Right cardiac atrium (tissue), 5 donors: Measurements from ENCODE around the gene SIPA1L3. TPM values are rescaled to one million over a fixed set of nuclear protein-coding genes. Genes with fewer than 3 reads are reported as not detected.

Source experiments
- ATAC-seq, 2 donors: fragments of 200-7000 bp; cut with Tn5 transposase; one replicate each; pipeline versions ENCODE4 v1.8.0 to v1.9.1; 2020; ENCODE audit warnings: moderate library complexity in 2 of 2, mild to moderate bottlenecking in 1 of 2
- DNase-seq, 3 donors: peaks; one replicate each; pipeline ENCODE4 v3.0.0-alpha.2; 2020
- H3K27ac ChIP-seq: one replicate; pipeline ENCODE4 v1.5.1; 2013; ENCODE audit warnings: mild to moderate bottlenecking, low read length, control low read depth, moderate library complexity
- H3K27me3 ChIP-seq: one replicate; pipeline ENCODE4 v1.6.1; 2013; ENCODE audit not compliant: control insufficient read depth, insufficient read depth
- H3K4me1 ChIP-seq: one replicate; pipeline ENCODE4 v1.6.1; 2013; ENCODE audit warnings: low read length; ENCODE audit not compliant: control insufficient read depth, insufficient read depth
- H3K4me3 ChIP-seq: one replicate; pipeline ENCODE4 v1.5.1; 2013; ENCODE audit warnings: low read length, control low read depth
- H3K9me3 ChIP-seq: one replicate; pipeline ENCODE4 v1.6.1; 2013; ENCODE audit warnings: low read length; ENCODE audit not compliant: control insufficient read depth
- whole genome bisulfite sequencing: extraction: QIAGEN DNeasy Blood & Tissue Kit; methylation state at CpG from one replicate; pipeline ENCODE4 v1.1.7; 2013; 5-methylcytosine and 5-hydroxymethylcytosine counted together
- intact Hi-C, 4 donors: fragments of 100-400 bp; cut with DNase I; formaldehyde crosslinking; loops; one replicate each; pipeline versions ENCODE4 v1.11.0 to v1.14.0; 2022 to 2023
- polyA plus RNA-seq: library from polyadenylated mRNA; stranded (reverse); fragments of 200-250 nt; gene quantifications from one replicate; pipeline ENCODE4 v1.2.3, GENCODE V29; 2013
- total RNA-seq, 4 donors: library from RNA; stranded (reverse); fragmentation: NEBNext Ultra II Directional; extraction: Animal tissue kit (Norgen Biotek cat#: 25700); gene quantifications; one replicate each; pipeline ENCODE4 v1.2.1, GENCODE V29; 2021
- donor health status: healthy with polysubstance abuse.
- donor health status: DM: no; HTN: yes; CAD: no.
- donor health status: DM: no; HTN: no; CAD: no.
- donor health status: DM: no; HTN: yes; CAD: no; lungs with severe emphysema.
- donor health status: DM: yes; HTN: yes; CAD: no.

The SIPA1L3 gene
- total and polyA plus RNA-seq, 5 donors, result 7.5 to 19.8 (median 10.2) TPM

- Histone ChIP-seq H3K27ac (no peak overlapping the region), H3K4me1 (peaks cover 5% of the 10 kb centered on the region), H3K27me3 (no peaks in the 10 kb centered on the region), H3K9me3 (no peaks in the 10 kb centered on the region), H3K4me3 (no peak overlapping the region)
- intact Hi-C loops, result no loop called here
- 76% methylated on average over 5 of the region's 5 CpGs for WGBS
- no peak for DNase-seq
- ATAC-seq, result no peak
Observed at GRCh38 chr19:38034492-38034860, 127.5 kb downstream of the SIPA1L3 start.

GRCh38 chr19:38035515-38036495, 128.8 kb downstream of the SIPA1L3 start:
- Histone ChIP-seq H3K27me3 (no peaks in the 10 kb centered on the region), H3K4me3 (no peak overlapping the region), H3K27ac (no peak overlapping the region), H3K9me3 (no peaks in the 10 kb centered on the region), H3K4me1 (peaks cover 5% of the 10 kb centered on the region)
- DNase-seq (peak in 2 of 3 donors; percentile 56 to 65), ATAC-seq (peak; percentile 29 to 30)
- WGBS, result 65% methylated on average over 17 of the region's 17 CpGs
- intact Hi-C loops, result no loop called here

- intact Hi-C loops, result no loop called here
- no peak for DNase-seq
- WGBS, result 51% methylated on average over 18 of the region's 18 CpGs
- no peaks in the 10 kb centered on the region for H3K9me3 ChIP-seq
- H3K27ac ChIP-seq, result no peak overlapping the region
- ATAC-seq, result no peak
- no peaks in the 10 kb centered on the region for H3K27me3 ChIP-seq
- peaks cover 5% of the 10 kb centered on the region for H3K4me1 ChIP-seq
- no peak overlapping the region for H3K4me3 ChIP-seq
Observed at GRCh38 chr19:38036707-38037611, 130.0 kb downstream of the SIPA1L3 start.

DNA sequence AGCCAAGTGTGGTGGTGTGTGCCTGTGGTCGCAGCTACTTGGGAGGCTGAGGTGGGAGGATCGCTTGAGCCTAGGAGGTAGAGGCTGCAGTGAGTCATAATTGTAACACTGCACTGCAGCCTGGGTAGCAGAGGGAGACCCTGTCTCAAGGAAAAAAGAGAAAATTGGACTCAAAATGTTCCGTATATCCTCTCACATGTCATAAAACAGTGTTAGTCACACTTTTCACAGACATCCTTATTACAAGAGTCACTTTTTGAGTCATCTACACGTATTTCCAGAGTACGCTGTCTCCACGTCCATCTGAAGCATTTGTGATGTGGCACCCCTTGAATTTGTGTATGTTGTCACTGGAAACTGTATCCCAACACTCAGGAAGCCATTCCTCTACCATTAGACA, 133.0 kb downstream of the SIPA1L3 start:
- H3K27ac ChIP-seq, result no peak overlapping the region
- no peaks in the 10 kb centered on the region for H3K27me3 ChIP-seq
- DNase-seq (no peak), ATAC-seq (no peak)
- H3K4me1 ChIP-seq, result peaks cover 2% of the 10 kb centered on the region
- no peak overlapping the region for H3K4me3 ChIP-seq
- intact Hi-C loops, result no loop called here
- WGBS, result 93% methylated on average over 6 of the region's 6 CpGs
- no peaks in the 10 kb centered on the region for H3K9me3 ChIP-seq

DNA sequence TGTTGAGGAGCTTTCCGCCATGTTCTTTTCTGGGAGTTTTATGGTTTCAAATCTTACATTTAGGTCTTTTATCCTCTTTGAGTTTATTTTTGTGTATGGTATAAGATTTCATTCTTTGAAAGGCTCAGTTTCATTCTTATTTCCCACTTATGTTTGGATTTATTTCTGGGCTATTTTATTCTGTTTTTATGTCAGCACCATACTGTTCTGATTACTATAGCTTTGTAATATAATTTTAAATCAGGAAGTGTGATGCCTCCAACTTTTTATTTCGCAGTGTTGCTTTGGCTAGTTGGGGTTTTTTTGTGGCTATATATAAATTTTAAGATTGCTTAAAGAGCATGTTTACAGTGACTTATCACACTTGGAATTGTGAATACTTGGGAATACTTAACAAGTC, 135.1 kb downstream of the SIPA1L3 start:
- ATAC-seq (no peak), DNase-seq (no peak)
- intact Hi-C loops, result no loop called here
- 97% methylated on average over 2 of the region's 2 CpGs for WGBS
- Histone ChIP-seq H3K27ac (no peak overlapping the region), H3K4me1 (no peaks in the 10 kb centered on the region), H3K4me3 (no peak overlapping the region), H3K9me3 (no peaks in the 10 kb centered on the region), H3K27me3 (no peaks in the 10 kb centered on the region)

- DNase-seq, result no peak
Observed at GRCh38 chr19:38043649-38044144, 136.7 kb downstream of the SIPA1L3 start.

GRCh38 chr19:38044267-38045111, 137.5 kb downstream of the SIPA1L3 start:
- intact Hi-C loops, result no loop called here
- no peak for ATAC-seq
- H3K27me3 ChIP-seq, result no peaks in the 10 kb centered on the region
- no peak for DNase-seq
- H3K4me3 ChIP-seq, result no peak overlapping the region
- H3K27ac ChIP-seq, result no peak overlapping the region
- H3K9me3 ChIP-seq, result no peaks in the 10 kb centered on the region
- WGBS, result 89% methylated on average over 16 of the region's 16 CpGs
- no peaks in the 10 kb centered on the region for H3K4me1 ChIP-seq

More at GRCh38 chr19:38043649-38044144, 136.7 kb downstream of the SIPA1L3 start:
- H3K27me3 ChIP-seq, result no peaks in the 10 kb centered on the region
- WGBS, result 88% methylated on average over 5 of the region's 5 CpGs
- intact Hi-C loops, result no loop called here
- H3K27ac ChIP-seq, result no peak overlapping the region
- ATAC-seq, result no peak
- H3K4me1 ChIP-seq, result no peaks in the 10 kb centered on the region
- no peak overlapping the region for H3K4me3 ChIP-seq
- H3K9me3 ChIP-seq, result no peaks in the 10 kb centered on the region

- no peak for DNase-seq
- WGBS, result 84% methylated on average over 15 of the region's 15 CpGs
- Histone ChIP-seq H3K27ac (no peak overlapping the region), H3K4me3 (no peak overlapping the region), H3K9me3 (no peaks in the 10 kb centered on the region), H3K27me3 (no peaks in the 10 kb centered on the region), H3K4me1 (no peaks in the 10 kb centered on the region)
- intact Hi-C loops, result no loop called here
- ATAC-seq, result no peak
Observed at GRCh38 chr19:38045554-38046253, 138.7 kb downstream of the SIPA1L3 start.

- no peak overlapping the region for H3K27ac ChIP-seq
- ATAC-seq (no peak), DNase-seq (no peak)
- no peaks in the 10 kb centered on the region for H3K27me3 ChIP-seq
- H3K4me3 ChIP-seq, result no peak overlapping the region
- WGBS, result 90% methylated on average over 21 of the region's 21 CpGs
- no peaks in the 10 kb centered on the region for H3K9me3 ChIP-seq
- intact Hi-C loops, result no loop called here
- H3K4me1 ChIP-seq, result no peaks in the 10 kb centered on the region
Observed at GRCh38 chr19:38046254-38047048, 139.4 kb downstream of the SIPA1L3 start.
